Fibroblast of lung (primary cell): Measurements from ENCODE around the gene CHST8. TPM values are rescaled to one million over a fixed set of nuclear protein-coding genes. Genes with fewer than 3 reads are reported as not detected.

Experiments
- DNase-seq, 2 donors: peaks; one replicate each; pipeline versions ENCODE4 v3.0.0 to v3.0.0-alpha.2; 2010; ENCODE audit warnings: low read depth in 2 of 2
- H2AFZ ChIP-seq: 2 replicates; pipeline ENCODE4 v1.5.1; 2012; ENCODE audit warnings: low read length, control low read depth, inconsistent platforms
- H3K27ac ChIP-seq: 2 replicates; pipeline ENCODE4 v1.5.1; 2011; ENCODE audit warnings: low read length, control low read depth; ENCODE audit not compliant: insufficient read depth
- H3K27me3 ChIP-seq: 2 replicates; pipeline ENCODE4 v1.5.1; 2011; ENCODE audit warnings: mild to moderate bottlenecking, low read length; ENCODE audit not compliant: control insufficient read depth, insufficient read depth
- H3K36me3 ChIP-seq: 2 replicates; pipeline ENCODE4 v1.5.1; 2011; ENCODE audit warnings: low read length; ENCODE audit not compliant: control insufficient read depth, insufficient read depth
- H3K4me1 ChIP-seq: 2 replicates; pipeline ENCODE4 v1.5.1; 2011; ENCODE audit warnings: low read length; ENCODE audit not compliant: control insufficient read depth, insufficient read depth; ENCODE audit errors: extremely low read depth
- H3K4me2 ChIP-seq: 2 replicates; pipeline ENCODE4 v1.5.1; 2011; ENCODE audit warnings: low read length, control low read depth; ENCODE audit not compliant: insufficient read depth; ENCODE audit errors: extremely low read depth
- H3K4me3 ChIP-seq, 4 experiments: fragments of 200-600 bp in 1 of 4; sonication (generic) in 1 of 4; replicated peaks in 1 of 4; 2 replicates each; pipeline ENCODE4 v1.5.1; 2011 to 2016; ENCODE audit warnings: low read length in 4 of 4, low read depth in 3 of 4, mild to moderate bottlenecking in 3 of 4, control low read depth in 2 of 4, inconsistent platforms in 1 of 4, mixed read lengths in 1 of 4; ENCODE audit not compliant: insufficient read depth in 1 of 4; ENCODE audit errors: control extremely low read depth in 1 of 4
- H3K79me2 ChIP-seq: 2 replicates; pipeline ENCODE4 v1.5.1; 2012; ENCODE audit warnings: mild to moderate bottlenecking, low read length, inconsistent platforms; ENCODE audit not compliant: control insufficient read depth, insufficient read depth
- H3K9ac ChIP-seq: 2 replicates; pipeline ENCODE4 v1.5.1; 2011; ENCODE audit warnings: mild to moderate bottlenecking, low read length, control low read depth; ENCODE audit not compliant: insufficient read depth
- H3K9me3 ChIP-seq: 2 replicates; pipeline ENCODE4 v1.5.1; 2012; ENCODE audit warnings: low read depth, low read length; ENCODE audit not compliant: control insufficient read depth, insufficient read depth
- H4K20me1 ChIP-seq: 2 replicates; pipeline ENCODE4 v1.5.1; 2011; ENCODE audit warnings: low read length; ENCODE audit not compliant: control insufficient read depth, insufficient read depth; ENCODE audit errors: extremely low read depth
- EZH2 ChIP-seq: IDR thresholded peaks from 2 replicates; pipeline ENCODE4 v1.5.1; 2012; ENCODE audit warnings: low read length, control low read depth, mild to moderate bottlenecking; ENCODE audit errors: missing control alignments
- polyA plus RNA-seq, 2 donors: library from polyadenylated mRNA; depleted of rRNA in 1 of 2; stranded (reverse) in 1 of 2; unstranded in 1 of 2; fragments of >200 nt; gene quantifications; 2 replicates each; pipeline ENCODE4 v1.2.1, GENCODE V29; 2011 to 2012; ENCODE audit warnings: missing spikeins in 1 of 2
- total RNA-seq: library from RNA; depleted of rRNA; stranded (reverse); fragments of >200 nt; gene quantifications from 2 replicates; pipeline ENCODE4 v1.2.1, GENCODE V29; 2014
- TF ChIP-seq, protein P1 (sequence below), 2 donors: IDR thresholded peaks in 1 of 2; conservative IDR thresholded peaks in 1 of 2; 1 replicate in 1 of 2; 2 replicates in 1 of 2; pipeline ENCODE4 v1.5.1; 2011 to 2012; ENCODE audit warnings: low read length in 2 of 2, control low read depth in 1 of 2, inconsistent platforms in 1 of 2, low read depth in 1 of 2, mild to moderate bottlenecking in 1 of 2

Gene CHST8
- total and polyA plus RNA-seq, 2 donors (not counting 1 experiment from before 2014, with no cell fraction given): not detected

DNA sequence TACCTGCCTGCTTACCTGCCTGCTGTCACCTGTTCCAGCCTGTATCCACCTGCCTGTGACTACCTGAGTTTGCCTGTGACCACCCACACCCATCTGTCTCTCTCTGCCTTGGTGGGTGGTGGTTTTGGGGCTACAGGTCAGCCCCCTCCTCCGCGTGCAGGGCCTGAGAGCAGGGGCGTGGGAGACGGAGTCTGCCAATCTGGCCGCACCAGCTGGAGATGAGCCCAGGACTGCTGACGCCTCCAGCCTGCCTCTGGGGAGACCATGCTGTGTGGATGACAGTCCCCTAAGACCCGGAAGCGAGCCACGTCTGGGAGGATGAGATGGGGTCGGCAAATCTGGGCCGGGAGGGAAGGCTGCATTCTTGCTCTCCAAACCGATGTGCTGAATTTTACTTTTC, 159.0 kb downstream of the CHST8 start:
- no peaks in the 10 kb centered on the region for H3K79me2 ChIP-seq
- H3K4me3 ChIP-seq: no peak overlapping the region
- H3K36me3 ChIP-seq: no peaks in the 10 kb centered on the region
- peaks cover 10% of the 10 kb centered on the region for H3K27me3 ChIP-seq
- H3K27ac ChIP-seq: no peak overlapping the region
- peak in 1 of 2 donors; percentile 10 for DNase-seq
- H2AFZ ChIP-seq: no peak overlapping the region
- no peaks in the 10 kb centered on the region for H4K20me1 ChIP-seq
- TF ChIP-seq EZH2: no peak
- TF ChIP-seq, protein P1, sequence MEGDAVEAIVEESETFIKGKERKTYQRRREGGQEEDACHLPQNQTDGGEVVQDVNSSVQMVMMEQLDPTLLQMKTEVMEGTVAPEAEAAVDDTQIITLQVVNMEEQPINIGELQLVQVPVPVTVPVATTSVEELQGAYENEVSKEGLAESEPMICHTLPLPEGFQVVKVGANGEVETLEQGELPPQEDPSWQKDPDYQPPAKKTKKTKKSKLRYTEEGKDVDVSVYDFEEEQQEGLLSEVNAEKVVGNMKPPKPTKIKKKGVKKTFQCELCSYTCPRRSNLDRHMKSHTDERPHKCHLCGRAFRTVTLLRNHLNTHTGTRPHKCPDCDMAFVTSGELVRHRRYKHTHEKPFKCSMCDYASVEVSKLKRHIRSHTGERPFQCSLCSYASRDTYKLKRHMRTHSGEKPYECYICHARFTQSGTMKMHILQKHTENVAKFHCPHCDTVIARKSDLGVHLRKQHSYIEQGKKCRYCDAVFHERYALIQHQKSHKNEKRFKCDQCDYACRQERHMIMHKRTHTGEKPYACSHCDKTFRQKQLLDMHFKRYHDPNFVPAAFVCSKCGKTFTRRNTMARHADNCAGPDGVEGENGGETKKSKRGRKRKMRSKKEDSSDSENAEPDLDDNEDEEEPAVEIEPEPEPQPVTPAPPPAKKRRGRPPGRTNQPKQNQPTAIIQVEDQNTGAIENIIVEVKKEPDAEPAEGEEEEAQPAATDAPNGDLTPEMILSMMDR (conservative IDR thresholded peaks at IDR 0.05 in 1 of 2, IDR thresholded peaks at IDR 0.05 in 1 of 2; ENCODE audit: low read depth in 1 of 2, low read length in 2 of 2): no peak
- no peaks in the 10 kb centered on the region for H3K4me1 ChIP-seq
- no peak overlapping the region for H3K9ac ChIP-seq
- no peak overlapping the region for H3K4me2 ChIP-seq
- H3K9me3 ChIP-seq: no peaks in the 10 kb centered on the region

DNA sequence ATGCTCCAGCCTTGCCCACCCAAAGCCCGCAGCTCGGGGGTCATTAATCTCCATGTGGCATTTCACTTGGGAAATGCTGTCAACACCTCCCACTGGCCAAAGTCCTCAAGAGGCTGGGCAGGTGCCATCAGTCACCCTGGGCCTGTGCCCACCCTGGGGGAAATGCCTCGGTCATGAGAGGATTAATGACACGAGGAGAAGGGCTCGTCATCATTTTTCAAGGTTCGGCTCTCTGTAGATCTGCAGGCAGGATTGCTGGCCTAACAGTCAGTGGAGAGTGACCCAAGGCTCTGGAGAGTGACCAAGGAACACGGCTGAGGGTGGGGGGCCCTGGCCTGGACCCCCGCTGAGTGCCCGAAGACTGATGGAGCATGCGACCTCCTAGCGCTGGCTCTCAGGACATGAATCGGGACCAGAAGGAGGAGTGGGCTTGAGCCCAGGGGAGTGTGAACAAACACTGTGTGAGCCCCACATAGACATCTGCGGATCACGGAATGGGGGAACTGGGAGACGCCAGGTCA, 159.7 kb downstream of the CHST8 start:
- H3K4me2 ChIP-seq: no peak overlapping the region
- H3K36me3 ChIP-seq: no peaks in the 10 kb centered on the region
- H2AFZ ChIP-seq: no peak overlapping the region
- H3K4me3 ChIP-seq: no peak overlapping the region
- H3K4me1 ChIP-seq: no peaks in the 10 kb centered on the region
- TF ChIP-seq EZH2: no peak
- TF ChIP-seq, protein P1 (conservative IDR thresholded peaks at IDR 0.05 in 1 of 2, IDR thresholded peaks at IDR 0.05 in 1 of 2; ENCODE audit: low read depth in 1 of 2, low read length in 2 of 2): no peak
- H3K9me3 ChIP-seq: no peaks in the 10 kb centered on the region
- H3K27me3 ChIP-seq: peaks cover 10% of the 10 kb centered on the region
- H3K27ac ChIP-seq: no peak overlapping the region
- no peak overlapping the region for H3K9ac ChIP-seq
- no peak for DNase-seq
- no peaks in the 10 kb centered on the region for H3K79me2 ChIP-seq
- H4K20me1 ChIP-seq: no peaks in the 10 kb centered on the region

DNA sequence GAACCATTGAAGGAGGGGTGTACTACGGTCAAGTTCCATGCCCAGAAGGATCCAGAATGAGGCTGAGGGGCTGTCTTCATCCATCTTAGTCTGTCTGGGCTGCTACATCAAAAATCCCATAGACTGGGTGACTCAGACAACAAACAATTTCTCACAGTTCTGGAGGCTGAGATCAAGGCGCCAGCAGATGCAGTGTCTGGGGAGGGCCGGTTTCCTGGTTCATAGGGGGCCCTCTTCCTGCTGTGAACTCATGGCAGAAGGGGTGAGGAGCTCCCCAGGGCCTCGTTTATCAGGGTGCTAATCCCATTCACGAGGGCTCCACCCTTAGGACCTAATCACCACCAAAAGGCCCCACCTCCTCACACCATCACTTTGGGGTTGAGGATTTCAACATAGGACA, 160.2 kb downstream of the CHST8 start:
- peaks cover 10% of the 10 kb centered on the region for H3K27me3 ChIP-seq
- no peaks in the 10 kb centered on the region for H3K36me3 ChIP-seq
- H3K9me3 ChIP-seq: no peaks in the 10 kb centered on the region
- H2AFZ ChIP-seq: no peak overlapping the region
- no peak for TF ChIP-seq EZH2
- TF ChIP-seq, protein P1 (conservative IDR thresholded peaks at IDR 0.05 in 1 of 2, IDR thresholded peaks at IDR 0.05 in 1 of 2; ENCODE audit: low read depth in 1 of 2, low read length in 2 of 2): no peak
- no peak overlapping the region for H3K27ac ChIP-seq
- H3K4me2 ChIP-seq: no peak overlapping the region
- H3K4me1 ChIP-seq: no peaks in the 10 kb centered on the region
- H3K79me2 ChIP-seq: no peaks in the 10 kb centered on the region
- no peak overlapping the region for H3K9ac ChIP-seq
- H4K20me1 ChIP-seq: no peaks in the 10 kb centered on the region
- H3K4me3 ChIP-seq: no peak overlapping the region
- peak in 1 of 2 donors; percentile 46 for DNase-seq
